ENCODE data around the gene ZMYND8.
"Not testable (repeated sequence)": the region's sequence is repeated elsewhere in the genome, so short reads cannot be mapped to it uniquely, and the experiment has no call there.

ZMYND8 gene

GRCh38 chr20:47262008-47262364 lies 94.5 kb downstream of the ZMYND8 start:
- TF ChIP-seq, protein P1, sequence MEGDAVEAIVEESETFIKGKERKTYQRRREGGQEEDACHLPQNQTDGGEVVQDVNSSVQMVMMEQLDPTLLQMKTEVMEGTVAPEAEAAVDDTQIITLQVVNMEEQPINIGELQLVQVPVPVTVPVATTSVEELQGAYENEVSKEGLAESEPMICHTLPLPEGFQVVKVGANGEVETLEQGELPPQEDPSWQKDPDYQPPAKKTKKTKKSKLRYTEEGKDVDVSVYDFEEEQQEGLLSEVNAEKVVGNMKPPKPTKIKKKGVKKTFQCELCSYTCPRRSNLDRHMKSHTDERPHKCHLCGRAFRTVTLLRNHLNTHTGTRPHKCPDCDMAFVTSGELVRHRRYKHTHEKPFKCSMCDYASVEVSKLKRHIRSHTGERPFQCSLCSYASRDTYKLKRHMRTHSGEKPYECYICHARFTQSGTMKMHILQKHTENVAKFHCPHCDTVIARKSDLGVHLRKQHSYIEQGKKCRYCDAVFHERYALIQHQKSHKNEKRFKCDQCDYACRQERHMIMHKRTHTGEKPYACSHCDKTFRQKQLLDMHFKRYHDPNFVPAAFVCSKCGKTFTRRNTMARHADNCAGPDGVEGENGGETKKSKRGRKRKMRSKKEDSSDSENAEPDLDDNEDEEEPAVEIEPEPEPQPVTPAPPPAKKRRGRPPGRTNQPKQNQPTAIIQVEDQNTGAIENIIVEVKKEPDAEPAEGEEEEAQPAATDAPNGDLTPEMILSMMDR (IDR thresholded peaks at IDR 0.05; ENCODE audit: control insufficient read depth, extremely low read depth, insufficient read depth), result no peak
- no peak overlapping the region for H3K4me3 ChIP-seq (ENCODE audit: low read depth, low read length)
- no peak for DNase-seq (ENCODE audit: low read depth)

DNA sequence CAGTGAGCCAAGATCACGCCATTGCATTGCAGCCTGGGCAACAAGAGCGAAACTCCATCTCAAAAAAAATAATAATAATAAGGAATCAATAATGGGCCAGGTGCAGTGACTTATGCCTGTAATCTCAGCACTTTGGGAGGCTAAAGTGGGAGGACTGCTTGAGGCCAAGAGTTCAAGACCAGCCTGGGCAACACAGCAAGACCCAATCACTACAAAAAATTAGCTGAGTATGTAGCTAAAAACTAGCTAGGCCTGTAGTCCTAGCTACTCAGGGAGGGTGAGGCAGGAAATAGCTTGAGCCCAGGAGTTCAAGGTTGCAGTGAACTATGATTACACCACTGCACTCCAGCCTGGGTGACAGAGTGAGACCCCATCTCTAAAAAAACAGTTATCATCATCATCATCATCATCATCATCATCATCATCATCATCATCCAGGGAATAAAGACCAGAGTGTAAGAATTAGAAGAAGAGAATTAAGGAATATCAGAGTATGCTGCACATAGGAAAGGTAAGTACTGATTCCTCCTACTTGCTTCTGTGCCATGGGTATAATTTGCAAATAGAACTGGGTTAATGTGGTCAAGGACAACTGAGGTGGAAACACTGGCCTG lies 95.2 kb downstream of the ZMYND8 start:
- H3K4me3 ChIP-seq (ENCODE audit: low read depth, low read length); DNase-seq (ENCODE audit: low read depth): not testable (repeated sequence)

- not testable (repeated sequence) for DNase-seq (ENCODE audit: low read depth)
These were observed 95.9 kb downstream of the ZMYND8 start for GRCh38 chr20:47260540-47261126.

DNA sequence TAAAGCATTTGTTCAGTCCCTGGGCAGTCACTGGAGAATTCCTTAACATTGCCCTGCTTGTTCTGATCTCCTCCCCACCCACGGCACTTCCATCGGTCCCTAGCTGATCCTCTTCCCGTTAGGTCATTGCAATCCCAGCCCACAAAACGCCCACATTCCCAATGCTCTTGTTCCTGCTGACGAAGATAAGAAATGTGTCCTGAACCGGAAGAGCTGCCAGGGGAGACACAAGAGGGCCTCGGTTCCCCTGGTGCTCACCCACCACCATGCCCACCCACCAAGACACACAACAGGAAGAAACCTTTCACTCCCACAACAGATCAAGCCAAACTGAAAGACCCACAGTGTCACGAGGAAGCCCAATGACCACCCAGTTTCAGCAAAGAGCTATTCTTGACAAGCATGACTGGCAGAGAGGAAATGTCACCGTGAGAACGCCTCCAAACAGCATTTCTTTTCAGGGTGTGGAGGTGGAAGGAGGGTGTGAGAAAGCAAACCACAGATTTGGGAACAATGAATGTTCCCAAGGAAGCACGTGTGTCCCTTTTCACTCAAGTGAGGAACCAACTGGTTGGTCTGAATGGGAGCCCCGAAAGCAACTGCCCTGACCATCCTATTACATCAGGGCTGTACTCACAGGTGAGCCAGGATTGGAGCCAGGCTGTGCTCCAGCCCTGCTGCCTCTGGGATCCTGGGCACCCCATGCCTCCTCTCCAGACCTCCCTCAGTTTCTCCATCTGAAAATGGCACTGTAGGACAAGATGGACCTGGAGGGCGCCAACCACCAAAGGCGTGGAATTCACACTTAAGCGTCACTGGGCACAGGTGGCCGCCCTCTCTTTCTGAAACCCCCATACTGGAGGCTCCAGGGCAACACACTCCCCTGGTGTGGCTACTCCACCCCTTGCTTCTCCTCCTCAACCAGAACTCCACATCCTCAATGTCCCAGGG lies 97.5 kb downstream of the ZMYND8 start:
- TF ChIP-seq, protein P1 (IDR thresholded peaks at IDR 0.05; ENCODE audit: control insufficient read depth, extremely low read depth, insufficient read depth), result no peak
- no peak for DNase-seq (ENCODE audit: low read depth)
- no peak overlapping the region for H3K4me3 ChIP-seq (ENCODE audit: low read depth, low read length)

More at GRCh38 chr20:47260540-47261126, 95.9 kb downstream of the ZMYND8 start:
- H3K4me3 ChIP-seq (ENCODE audit: low read depth, low read length), result not testable (repeated sequence)

GRCh38 chr20:47257771-47258170 lies 98.7 kb downstream of the ZMYND8 start:
- TF ChIP-seq, protein P1 (IDR thresholded peaks at IDR 0.05; ENCODE audit: control insufficient read depth, extremely low read depth, insufficient read depth), result no peak
- H3K4me3 ChIP-seq (ENCODE audit: low read depth, low read length), result no peak overlapping the region
- DNase-seq (ENCODE audit: low read depth), result no peak

DNA sequence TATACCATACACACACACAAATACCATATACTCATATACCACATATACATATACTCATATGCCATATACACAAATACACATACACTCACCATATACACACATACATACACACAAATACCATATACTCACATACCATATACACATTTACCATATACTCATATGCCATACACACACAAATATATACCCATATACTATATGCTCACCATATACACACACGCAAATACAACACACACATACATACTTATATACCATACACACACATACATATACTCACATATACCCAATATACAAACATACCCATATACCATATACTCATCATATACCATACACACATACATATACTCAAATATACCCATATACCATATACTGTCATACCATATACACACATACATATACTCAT lies 99.2 kb downstream of the ZMYND8 start:
- no peak for DNase-seq (ENCODE audit: low read depth)
- no peak overlapping the region for H3K4me3 ChIP-seq (ENCODE audit: low read depth, low read length)
- TF ChIP-seq, protein P1 (IDR thresholded peaks at IDR 0.05; ENCODE audit: control insufficient read depth, extremely low read depth, insufficient read depth), result no peak

DNA sequence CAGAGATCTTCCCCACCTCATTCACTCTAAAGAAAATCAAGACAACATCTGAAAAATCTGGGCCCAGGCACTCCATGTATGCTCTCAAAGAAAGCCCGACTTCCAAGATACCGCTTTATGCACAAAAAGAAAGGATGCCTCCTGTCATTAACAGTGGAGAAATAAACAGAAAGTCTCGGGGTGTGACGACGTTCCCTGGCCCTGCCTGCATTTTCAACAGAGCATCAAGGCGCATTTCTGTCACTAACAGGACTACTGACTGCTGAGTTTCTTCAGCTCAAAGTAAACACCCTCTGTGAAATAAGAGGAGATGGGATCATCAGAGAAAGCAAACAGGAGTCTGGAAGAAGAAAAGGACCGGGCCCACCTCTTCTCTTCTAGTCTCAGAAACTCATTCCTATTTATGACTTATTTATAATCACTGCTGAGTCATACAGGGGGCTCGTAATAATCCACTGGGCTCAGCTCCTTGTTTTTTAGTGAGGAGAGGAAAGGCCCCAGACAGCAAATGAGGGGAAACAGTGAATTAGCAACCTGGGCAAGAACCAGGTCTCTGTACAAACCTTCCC lies 99.7 kb downstream of the ZMYND8 start:
- DNase-seq (ENCODE audit: low read depth), result no peak
- TF ChIP-seq, protein P1 (IDR thresholded peaks at IDR 0.05; ENCODE audit: control insufficient read depth, extremely low read depth, insufficient read depth), result no peak
- no peak overlapping the region for H3K4me3 ChIP-seq (ENCODE audit: low read depth, low read length)
